ENCODE data around the gene C11orf58. TPM values are rescaled to one million over a fixed set of nuclear protein-coding genes. Genes with fewer than 3 reads are reported as not detected.

The C11orf58 gene
- total RNA-seq, 3 donors from 2014 or later: 63.6 to 124 (median 65.5) TPM

- Histone ChIP-seq H3K36me3 (ENCODE audit: low read depth) (no peaks in the 10 kb centered on the region), H3K4me3 (no peak overlapping the region), H3K4me1 (ENCODE audit: low read depth) (no peaks in the 10 kb centered on the region), H3K9me3 (no peaks in the 10 kb centered on the region)
- ATAC-seq (no peak), DNase-seq (peak in 1 of 3 donors; percentile 37)
- no peak for TF ChIP-seq CTCF (IDR thresholded peaks at IDR 0.05)
- intact Hi-C loops (cut with DNase I, micrococcal nuclease): loop anchor here in 1 of 2 donors (5.0 kb wide), 1 partner anchor 36 kb away; no protein-coding TSS in a partner anchor
These were observed 47.7 kb downstream of the C11orf58 start for GRCh38 chr11:16786131-16786530.

- Histone ChIP-seq H3K36me3 (ENCODE audit: low read depth) (no peaks in the 10 kb centered on the region), H3K4me3 (no peak overlapping the region)
- intact Hi-C loops (cut with DNase I, micrococcal nuclease): loop anchor here in 1 of 2 donors (5.0 kb wide), 1 partner anchor 35 kb away; no protein-coding TSS in a partner anchor
These were observed 48.7 kb downstream of the C11orf58 start for GRCh38 chr11:16787035-16787742.

GRCh38 chr11:16788141-16789062 lies 50.0 kb downstream of the C11orf58 start:
- DNase-seq (peak; percentile 69 to 84 (median 81)), ATAC-seq (peak; percentile 80)
- Histone ChIP-seq H3K4me3 (no peak overlapping the region), H3K36me3 (ENCODE audit: low read depth) (no peaks in the 10 kb centered on the region), H3K4me1 (ENCODE audit: low read depth) (no peaks in the 10 kb centered on the region), H3K9me3 (no peaks in the 10 kb centered on the region)
- peak; percentile 96 for TF ChIP-seq CTCF (IDR thresholded peaks at IDR 0.05)
- intact Hi-C loops (cut with DNase I, micrococcal nuclease): loop anchor here in 1 of 2 donors (5.0 kb wide), 1 partner anchor 34 kb away; no protein-coding TSS in a partner anchor

More at GRCh38 chr11:16787035-16787742, 48.7 kb downstream of the C11orf58 start:
- no peak for DNase-seq
- no peak for ATAC-seq
- Histone ChIP-seq H3K4me1 (ENCODE audit: low read depth) (no peaks in the 10 kb centered on the region), H3K9me3 (no peaks in the 10 kb centered on the region)
- no peak for TF ChIP-seq CTCF (IDR thresholded peaks at IDR 0.05)

- no peaks in the 10 kb centered on the region for H3K9me3 ChIP-seq
- H3K36me3 ChIP-seq (ENCODE audit: low read depth): no peaks in the 10 kb centered on the region
- no peak for DNase-seq
- intact Hi-C loops (cut with DNase I, micrococcal nuclease): loop anchor here in 1 of 2 donors (5.0 kb wide), 1 partner anchor 33 kb away; no protein-coding TSS in a partner anchor
- no peak for TF ChIP-seq CTCF (IDR thresholded peaks at IDR 0.05)
- no peak for ATAC-seq
- no peaks in the 10 kb centered on the region for H3K4me1 ChIP-seq (ENCODE audit: low read depth)
- H3K4me3 ChIP-seq: no peak overlapping the region
These were observed 50.6 kb downstream of the C11orf58 start for GRCh38 chr11:16789063-16789420.

- no peak for ATAC-seq
- TF ChIP-seq CTCF (IDR thresholded peaks at IDR 0.05): no peak
- H3K36me3 ChIP-seq (ENCODE audit: low read depth): no peaks in the 10 kb centered on the region
- no peaks in the 10 kb centered on the region for H3K9me3 ChIP-seq
- no peak overlapping the region for H3K4me3 ChIP-seq
- intact Hi-C loops (cut with DNase I, micrococcal nuclease): loop anchor here in 1 of 2 donors (5.0 kb wide), 1 partner anchor 32 kb away; no protein-coding TSS in a partner anchor
- H3K4me1 ChIP-seq (ENCODE audit: low read depth): no peaks in the 10 kb centered on the region
- DNase-seq: no peak
These were observed 51.4 kb downstream of the C11orf58 start for GRCh38 chr11:16789560-16790485.

All from mucosa of descending colon (tissue), 3 donors.